Panc1 (cell line): ENCODE measurements around the gene ACACA. TPM values are rescaled to one million over a fixed set of nuclear protein-coding genes. Genes with fewer than 3 reads are reported as not detected.

ENCODE experiments used
- ATAC-seq: fragments of 200-7000 bp; cut with Tn5 transposase; 2 replicates; pipeline ENCODE4 v1.9.1; 2020; ENCODE audit warnings: mild to moderate bottlenecking, moderate library complexity
- BruUV-seq: library from RNA; stranded (reverse); fragments of 400-500 nt; replicated peaks from 2 replicates; lab custom pipeline; 2021; lab: Mats Ljungman, UMichigan
- CTCF ChIA-PET: fragments of 300-600 bp; sonication (Branson Sonifier 250); formaldehyde crosslinking; loops from one replicate; lab custom pipeline; 2022; ENCODE audit warnings: antibody characterized with exemption; lab: Charles Lee
- POLR2A ChIA-PET: fragments of 300-600 bp; sonication (Branson Sonifier 250); formaldehyde crosslinking; loops from one replicate; lab custom pipeline; 2022; ENCODE audit warnings: antibody characterized with exemption; lab: Charles Lee
- DNase-seq: peaks from one replicate; pipeline ENCODE4 v3.0.0-alpha.2; 2010; ENCODE audit warnings: low read depth, low spot score
- H3K27ac ChIP-seq: 2 replicates; pipeline ENCODE4 v1.5.1; 2011; ENCODE audit warnings: mild to moderate bottlenecking, low read length, inconsistent platforms
- H3K27me3 ChIP-seq: fragments of 200-500 bp; sonication (Bioruptor generic); 2 replicates; pipeline ENCODE4 v1.6.0; 2014; ENCODE audit warnings: low read length, inconsistent platforms; ENCODE audit not compliant: control insufficient read depth, insufficient read depth
- H3K36me3 ChIP-seq: fragments of 200-500 bp; sonication (Bioruptor generic); 2 replicates; pipeline ENCODE4 v1.5.1; 2014; ENCODE audit warnings: inconsistent platforms, mild to moderate bottlenecking, low read length, moderate library complexity; ENCODE audit not compliant: control insufficient read depth, insufficient read depth
- H3K4me1 ChIP-seq: 2 replicates; pipeline ENCODE4 v1.5.1; 2011; ENCODE audit warnings: inconsistent platforms, mild to moderate bottlenecking, low read length, moderate library complexity; ENCODE audit not compliant: control insufficient read depth, insufficient read depth
- H3K4me3 ChIP-seq, 2 experiments: 2 replicates each; pipeline ENCODE4 v1.5.1; 2011 to 2012; ENCODE audit warnings: low read depth in 2 of 2, low read length in 2 of 2, mild to moderate bottlenecking in 2 of 2, inconsistent platforms in 1 of 2, moderate library complexity in 1 of 2
- H3K9me3 ChIP-seq: fragments of 200-500 bp; sonication (Bioruptor generic); 2 replicates; pipeline ENCODE4 v1.5.1; 2014; ENCODE audit warnings: low read depth, mild to moderate bottlenecking, inconsistent platforms, low read length, moderate library complexity; ENCODE audit not compliant: control insufficient read depth, insufficient read depth
- POLR2AphosphoS5 ChIP-seq: IDR thresholded peaks from 2 replicates; pipeline ENCODE4 v1.6.1; 2012; ENCODE audit warnings: mild to moderate bottlenecking, low read depth, low read length, moderate library complexity
- SIN3A ChIP-seq: IDR thresholded peaks from 2 replicates; pipeline ENCODE4 v1.6.1; 2012; ENCODE audit warnings: low read depth, mild to moderate bottlenecking, low read length, moderate library complexity, borderline replicate concordance; ENCODE audit not compliant: insufficient read depth
- TCF7L2 ChIP-seq: IDR thresholded peaks from 2 replicates; pipeline ENCODE4 v1.6.1; 2011; ENCODE audit warnings: mild to moderate bottlenecking, low read depth, low read length, inconsistent platforms
- in situ Hi-C: cut with HindIII; loops from 2 replicates; pipeline ENCODE4 v1.10.0; 2016; ENCODE audit warnings: low sequenced_read_pairs, low pct_unique_long_range_greater_than_20kb
- intact Hi-C: fragments of 100-400 bp; cut with micrococcal nuclease; formaldehyde crosslinking; loops from one replicate; pipeline ENCODE4 v1.10.0; 2022; ENCODE audit not compliant: unreplicated experiment
- total RNA-seq: library from RNA; stranded (reverse); gene quantifications from one replicate; pipeline ENCODE4 v1.2.1, GENCODE V29; 2021; ENCODE audit not compliant: unreplicated experiment
- TF ChIP-seq, protein P1 (sequence below): fragments of 450-650 bp; IDR thresholded peaks from 2 replicates; pipeline ENCODE4 v1.5.1; 2017; ENCODE audit warnings: mild to moderate bottlenecking
- TF ChIP-seq, protein P2 (sequence below), 2 experiments: IDR thresholded peaks; 2 replicates each; pipeline ENCODE4 v1.6.1; 2011 to 2012; ENCODE audit warnings: low read depth in 2 of 2, control low read depth in 1 of 2, low read length in 1 of 2, mild to moderate bottlenecking in 1 of 2, moderate library complexity in 1 of 2; ENCODE audit not compliant: insufficient read depth in 1 of 2

ACACA gene
- total RNA-seq, 1 experiment from 2014 or later: 131 TPM

DNA sequence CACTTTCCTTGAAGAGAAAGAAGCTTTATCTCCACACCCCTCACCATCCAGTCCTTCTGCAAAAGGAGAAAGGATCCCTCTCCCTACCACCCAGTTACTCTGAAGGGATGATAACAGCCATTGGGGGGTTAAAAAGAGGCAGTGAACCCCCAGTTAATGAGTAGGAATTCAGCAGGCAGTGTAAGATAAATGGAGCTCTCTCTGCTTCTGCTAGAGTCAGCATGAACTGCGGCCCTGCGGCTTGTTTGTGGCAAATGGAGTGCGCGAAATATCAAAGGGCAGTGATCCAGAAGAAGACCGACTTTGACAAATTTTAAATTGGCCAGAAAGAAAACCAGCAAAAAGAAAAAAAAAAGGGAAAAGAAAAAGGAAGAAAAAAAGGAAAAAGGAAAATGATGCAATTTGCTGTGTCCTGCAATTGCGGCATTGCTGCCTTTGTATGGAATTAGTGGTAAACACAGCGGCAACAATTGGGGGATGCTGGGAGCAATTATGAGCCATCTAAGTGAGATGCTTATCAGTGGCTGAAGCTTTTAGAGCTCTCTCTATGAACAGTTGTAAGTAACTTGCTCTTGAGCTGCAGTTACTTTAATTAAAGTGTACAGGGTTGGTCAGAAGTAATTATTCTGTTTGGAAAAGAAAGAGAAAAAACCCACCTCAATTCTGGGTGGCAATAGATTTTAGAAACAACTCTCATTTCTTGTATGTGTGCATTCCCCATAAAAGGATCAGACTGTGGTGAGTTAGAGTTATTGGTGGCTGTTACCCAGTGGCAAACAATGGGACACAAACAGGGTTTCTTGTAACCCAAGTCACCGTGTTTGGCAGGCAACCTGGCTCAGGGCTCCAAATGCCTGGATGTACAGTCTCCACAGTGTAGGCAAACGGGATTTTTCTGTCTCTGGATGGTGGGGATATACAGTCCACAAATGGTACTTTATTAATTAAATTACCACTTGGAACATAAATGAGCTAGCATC, 296.6 kb downstream of the ACACA start:
- intact Hi-C loops: no loop called here
- DNase-seq (no peak), ATAC-seq (no peak)
- Histone ChIP-seq H3K9me3 (no peaks in the 10 kb centered on the region), H3K27ac (no peak overlapping the region), H3K36me3 (peaks cover 2% of the 10 kb centered on the region), H3K4me3 (no peak overlapping the region), H3K4me1 (no peaks in the 10 kb centered on the region), H3K27me3 (no peaks in the 10 kb centered on the region)
- BruUV-seq: no TSS peak
- ChIA-PET CTCF (no interaction called here), POLR2A (no interaction called here)
- TF ChIP-seq, protein P1, sequence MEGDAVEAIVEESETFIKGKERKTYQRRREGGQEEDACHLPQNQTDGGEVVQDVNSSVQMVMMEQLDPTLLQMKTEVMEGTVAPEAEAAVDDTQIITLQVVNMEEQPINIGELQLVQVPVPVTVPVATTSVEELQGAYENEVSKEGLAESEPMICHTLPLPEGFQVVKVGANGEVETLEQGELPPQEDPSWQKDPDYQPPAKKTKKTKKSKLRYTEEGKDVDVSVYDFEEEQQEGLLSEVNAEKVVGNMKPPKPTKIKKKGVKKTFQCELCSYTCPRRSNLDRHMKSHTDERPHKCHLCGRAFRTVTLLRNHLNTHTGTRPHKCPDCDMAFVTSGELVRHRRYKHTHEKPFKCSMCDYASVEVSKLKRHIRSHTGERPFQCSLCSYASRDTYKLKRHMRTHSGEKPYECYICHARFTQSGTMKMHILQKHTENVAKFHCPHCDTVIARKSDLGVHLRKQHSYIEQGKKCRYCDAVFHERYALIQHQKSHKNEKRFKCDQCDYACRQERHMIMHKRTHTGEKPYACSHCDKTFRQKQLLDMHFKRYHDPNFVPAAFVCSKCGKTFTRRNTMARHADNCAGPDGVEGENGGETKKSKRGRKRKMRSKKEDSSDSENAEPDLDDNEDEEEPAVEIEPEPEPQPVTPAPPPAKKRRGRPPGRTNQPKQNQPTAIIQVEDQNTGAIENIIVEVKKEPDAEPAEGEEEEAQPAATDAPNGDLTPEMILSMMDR: no peak
- no peak for TF ChIP-seq POLR2AphosphoS5
- TF ChIP-seq TCF7L2: no peak
- TF ChIP-seq, protein P2, sequence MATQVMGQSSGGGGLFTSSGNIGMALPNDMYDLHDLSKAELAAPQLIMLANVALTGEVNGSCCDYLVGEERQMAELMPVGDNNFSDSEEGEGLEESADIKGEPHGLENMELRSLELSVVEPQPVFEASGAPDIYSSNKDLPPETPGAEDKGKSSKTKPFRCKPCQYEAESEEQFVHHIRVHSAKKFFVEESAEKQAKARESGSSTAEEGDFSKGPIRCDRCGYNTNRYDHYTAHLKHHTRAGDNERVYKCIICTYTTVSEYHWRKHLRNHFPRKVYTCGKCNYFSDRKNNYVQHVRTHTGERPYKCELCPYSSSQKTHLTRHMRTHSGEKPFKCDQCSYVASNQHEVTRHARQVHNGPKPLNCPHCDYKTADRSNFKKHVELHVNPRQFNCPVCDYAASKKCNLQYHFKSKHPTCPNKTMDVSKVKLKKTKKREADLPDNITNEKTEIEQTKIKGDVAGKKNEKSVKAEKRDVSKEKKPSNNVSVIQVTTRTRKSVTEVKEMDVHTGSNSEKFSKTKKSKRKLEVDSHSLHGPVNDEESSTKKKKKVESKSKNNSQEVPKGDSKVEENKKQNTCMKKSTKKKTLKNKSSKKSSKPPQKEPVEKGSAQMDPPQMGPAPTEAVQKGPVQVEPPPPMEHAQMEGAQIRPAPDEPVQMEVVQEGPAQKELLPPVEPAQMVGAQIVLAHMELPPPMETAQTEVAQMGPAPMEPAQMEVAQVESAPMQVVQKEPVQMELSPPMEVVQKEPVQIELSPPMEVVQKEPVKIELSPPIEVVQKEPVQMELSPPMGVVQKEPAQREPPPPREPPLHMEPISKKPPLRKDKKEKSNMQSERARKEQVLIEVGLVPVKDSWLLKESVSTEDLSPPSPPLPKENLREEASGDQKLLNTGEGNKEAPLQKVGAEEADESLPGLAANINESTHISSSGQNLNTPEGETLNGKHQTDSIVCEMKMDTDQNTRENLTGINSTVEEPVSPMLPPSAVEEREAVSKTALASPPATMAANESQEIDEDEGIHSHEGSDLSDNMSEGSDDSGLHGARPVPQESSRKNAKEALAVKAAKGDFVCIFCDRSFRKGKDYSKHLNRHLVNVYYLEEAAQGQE (IDR thresholded peaks at IDR 0.05; ENCODE audit: insufficient read depth in 1 of 2, low read depth in 2 of 2, low read length in 1 of 2): no peak
- no peak for TF ChIP-seq SIN3A
- in situ Hi-C loops: no loop called here

DNA sequence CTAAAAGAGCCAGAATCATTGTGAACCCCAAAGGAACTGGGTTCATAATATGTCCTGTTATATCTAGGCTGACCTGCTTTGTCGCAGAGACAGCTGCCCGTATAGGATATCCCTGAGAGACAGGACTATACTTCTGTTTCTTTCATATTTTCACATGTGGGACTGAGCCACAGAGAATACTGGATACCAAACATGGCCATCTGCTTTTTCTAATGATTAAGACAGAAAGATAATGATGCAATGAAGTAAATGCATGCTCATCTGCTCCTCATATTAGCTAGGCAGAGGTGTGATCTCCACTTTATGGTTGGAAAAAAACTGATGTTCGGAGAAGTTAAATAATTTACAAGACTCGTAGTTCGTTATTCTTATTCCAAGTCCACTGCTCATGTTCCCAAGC, 297.5 kb downstream of the ACACA start:
- intact Hi-C loops: no loop called here
- Histone ChIP-seq H3K36me3 (peaks cover 4% of the 10 kb centered on the region), H3K4me1 (no peaks in the 10 kb centered on the region), H3K9me3 (no peaks in the 10 kb centered on the region), H3K27me3 (no peaks in the 10 kb centered on the region), H3K4me3 (no peak overlapping the region), H3K27ac (no peak overlapping the region)
- TF ChIP-seq SIN3A: no peak
- TF ChIP-seq, protein P2 (IDR thresholded peaks at IDR 0.05; ENCODE audit: insufficient read depth in 1 of 2, low read depth in 2 of 2, low read length in 1 of 2): no peak
- TF ChIP-seq POLR2AphosphoS5: no peak
- TF ChIP-seq, protein P1: no peak
- TF ChIP-seq TCF7L2: no peak
- ChIA-PET CTCF (no interaction called here), POLR2A (no interaction called here)
- ATAC-seq (no peak), DNase-seq (no peak)
- BruUV-seq: no TSS peak
- in situ Hi-C loops: no loop called here
